Pancreas (tissue), 10 donors: ENCODE data around the gene EFNA2. TPM values are rescaled to one million over a fixed set of nuclear protein-coding genes. Genes with fewer than 3 reads are reported as not detected.

Source experiments
- ATAC-seq, 4 donors: fragments of 200-7000 bp; cut with Tn5 transposase; one replicate each; pipeline versions ENCODE4 v1.8.0 to v1.9.1; 2020; ENCODE audit warnings: mild to moderate bottlenecking in 4 of 4, moderate library complexity in 4 of 4
- DNase-seq, 6 donors: peaks; one replicate each; pipeline ENCODE4 v3.0.0-alpha.2; 2020
- FAIRE-seq: peaks from 2 replicates; lab custom pipeline; 2012; peaks lifted over from hg19 to GRCh38; lab: Jason Lieb, UNC
- H3K27ac ChIP-seq, 4 donors: fragments of 200-600 bp; sonication (generic); 1 replicate in 3 of 4; 2 replicates in 1 of 4; pipeline versions ENCODE4 v1.5.0 to v1.8.0; 2020
- H3K27me3 ChIP-seq, 4 donors: fragments of 200-600 bp; one replicate each; pipeline ENCODE4 v1.8.0; 2021
- H3K36me3 ChIP-seq, 3 donors: fragments of 200-600 bp; sonication (generic) in 1 of 3; one replicate each; pipeline versions ENCODE4 v1.5.0 to v1.8.0; 2020 to 2021
- H3K4me1 ChIP-seq, 3 donors: fragments of 200-600 bp; one replicate each; pipeline ENCODE4 v1.8.0; 2021
- H3K4me3 ChIP-seq, 4 donors: fragments of 200-600 bp; sonication (generic) in 2 of 4; one replicate each; pipeline versions ENCODE4 v1.5.0 to v1.8.0; 2020 to 2021
- H3K9me3 ChIP-seq, 4 donors: fragments of 200-600 bp; one replicate each; pipeline ENCODE4 v1.8.0; 2021
- CTCF ChIP-seq, 4 donors: fragments of 200-600 bp; sonication (generic) in 3 of 4; IDR thresholded peaks; one replicate each; pipeline versions ENCODE4 v1.5.0 to v1.8.0; 2021; ENCODE audit warnings: antibody characterized with exemption in 4 of 4
- WGBS, 2 donors: extraction: QIAGEN DNeasy Blood & Tissue Kit; methylation state at CpG; one replicate each; pipeline ENCODE4 v1.1.7; 2013; 5-methylcytosine and 5-hydroxymethylcytosine counted together
- intact Hi-C, 3 donors: fragments of 100-400 bp; cut with DNase I; formaldehyde crosslinking; loops; one replicate each; pipeline versions ENCODE4 v1.11.1 to v1.14.2; 2022
- polyA plus RNA-seq, 2 donors: library from polyadenylated mRNA; stranded (reverse); fragments of 200-250 nt; gene quantifications; one replicate each; pipeline ENCODE4 v1.2.3, GENCODE V29; 2013
- total RNA-seq, 6 donors: library from RNA; stranded (reverse); fragmentation: NEBNext Ultra II Directional in 4 of 6; extraction: Animal tissue kit (Norgen Biotek cat#: 25700) in 4 of 6; gene quantifications; one replicate each; pipeline versions ENCODE4 v1.2.1 to v1.2.4, GENCODE V29; 2021 to 2023
- donor health status: healthy with polysubstance abuse.
- donor health status: DM: no; HTN: no; CAD: no; lungs with moderate emphysema.
- donor health status: DM: no; HTN: no; CAD: no.
- donor health status: control.
- donor health status: control.
- donor health status: Bipolar disorder and iron deficiency.
- donor health status: DM: yes; HTN: yes; CAD: no.
- donor health status: DM: no; HTN: no; CAD: no.
- donor health status: DM: no; HTN: no; CAD: no.
- donor health status: DM: yes; HTN: yes; CAD: no.

Gene EFNA2
- total and polyA plus RNA-seq, 8 donors, result 0.22 to 0.94 TPM; not detected in 6

- Histone ChIP-seq H3K36me3 (no peaks in the 10 kb centered on the region), H3K27me3 (no peaks in the 10 kb centered on the region), H3K4me1 (peaks cover 38 to 58% (median 40%) of the 10 kb centered on the region in 3 donors), H3K9me3 (no peaks in the 10 kb centered on the region), H3K27ac (peak overlapping the region; percentile 57 to 75 (median 68)), H3K4me3 (no peak overlapping the region)
- no peak for ATAC-seq
- intact Hi-C loops, result no loop called here
- FAIRE-seq, result no peak
- DNase-seq, result peak in 4 of 6 donors; percentile 65 to 75 (median 68)
- TF ChIP-seq CTCF (IDR thresholded peaks at IDR 0.05), result no peak
- WGBS, 2 donors, result 74 to 75% methylated on average over 20 to 26 of the region's 26 CpGs
Measured at GRCh38 chr19:1264801-1265614, 20.7 kb upstream of the EFNA2 start.

GRCh38 chr19:1265615-1266128 is 20.0 kb upstream of the EFNA2 start:
- FAIRE-seq (no peak), DNase-seq (peak in 4 of 6 donors; percentile 52 to 69 (median 58)), ATAC-seq (no peak)
- H3K4me3 ChIP-seq, result peak overlapping the region in 2 of 4 donors; percentile 31 to 53
- TF ChIP-seq CTCF (IDR thresholded peaks at IDR 0.05), result no peak
- H3K4me1 ChIP-seq, result peaks cover 37 to 56% (median 42%) of the 10 kb centered on the region in 3 donors
- no peaks in the 10 kb centered on the region for H3K27me3 ChIP-seq
- no peaks in the 10 kb centered on the region for H3K36me3 ChIP-seq
- H3K27ac ChIP-seq, result peak overlapping the region; percentile 57 to 75 (median 68)
- no peaks in the 10 kb centered on the region for H3K9me3 ChIP-seq
- intact Hi-C loops, result loop anchor here in 1 of 3 donors (2.0 kb wide), 1 partner anchor 21 kb away; no protein-coding TSS in a partner anchor
- WGBS, 2 donors, result 50 to 54% methylated on average over 24 to 28 of the region's 28 CpGs

GRCh38 chr19:1266129-1266915 is 19.4 kb upstream of the EFNA2 start:
- ATAC-seq (peak; percentile 11 to 34 (median 24)), DNase-seq (peak; percentile 71 to 93 (median 88)), FAIRE-seq (no peak)
- H3K9me3 ChIP-seq, result no peaks in the 10 kb centered on the region
- peak overlapping the region; percentile 13 to 53 (median 32) for H3K4me3 ChIP-seq
- intact Hi-C loops, result loop anchor here in 1 of 3 donors (2.0 kb wide), 1 partner anchor 22 kb away; no protein-coding TSS in a partner anchor
- H3K4me1 ChIP-seq, result peaks cover 43 to 61% (median 43%) of the 10 kb centered on the region in 3 donors
- H3K27ac ChIP-seq, result peak overlapping the region; percentile 57 to 75 (median 68)
- 9 to 12% methylated on average over 65 to 84 of the region's 84 CpGs for WGBS, 2 donors
- no peak for TF ChIP-seq CTCF (IDR thresholded peaks at IDR 0.05)
- H3K27me3 ChIP-seq, result no peaks in the 10 kb centered on the region
- H3K36me3 ChIP-seq, result peaks cover 0 to 3% (median 2%) of the 10 kb centered on the region in 3 donors

GRCh38 chr19:1266916-1267476 is 18.7 kb upstream of the EFNA2 start:
- intact Hi-C loops, result loop anchor here in 1 of 3 donors (2.0 kb wide), 1 partner anchor 22 kb away; no protein-coding TSS in a partner anchor
- 1 to 2% methylated on average over 37 to 59 of the region's 59 CpGs for WGBS, 2 donors
- peak overlapping the region; percentile 57 to 75 (median 68) for H3K27ac ChIP-seq
- H3K36me3 ChIP-seq, result peaks cover 0 to 10% (median 9%) of the 10 kb centered on the region in 3 donors
- FAIRE-seq (no peak), DNase-seq (peak in 5 of 6 donors; percentile 62 to 96 (median 82)), ATAC-seq (peak; percentile 12 to 38 (median 24))
- H3K4me3 ChIP-seq, result peak overlapping the region; percentile 13 to 53 (median 32)
- no peaks in the 10 kb centered on the region for H3K27me3 ChIP-seq
- TF ChIP-seq CTCF (IDR thresholded peaks at IDR 0.05), result peak; percentile 93 to 97 (median 95)
- H3K9me3 ChIP-seq, result no peaks in the 10 kb centered on the region
- peaks cover 43 to 62% (median 46%) of the 10 kb centered on the region in 3 donors for H3K4me1 ChIP-seq
